HepG2 (cell line): Measurements from ENCODE around the gene TMEM120A. TPM values are rescaled to one million over a fixed set of nuclear protein-coding genes. Genes with fewer than 3 reads are reported as not detected.

Experiments
- ATAC-seq: fragments of 200-7000 bp; cut with Tn5 transposase; 3 replicates; pipeline ENCODE4 v1.9.1; 2020; ENCODE audit warnings: mild to moderate bottlenecking, moderate library complexity
- BruUV-seq: library from RNA; stranded (reverse); fragments of 400-500 nt; replicated peaks from 2 replicates; lab custom pipeline; 2021; lab: Mats Ljungman, UMichigan
- CTCF ChIA-PET: fragments of 300-600 bp; formaldehyde crosslinking; extraction: SDS; loops from one replicate; lab custom pipeline; 2021; ENCODE audit warnings: low total read pairs, inconsistent platforms, low intra/inter-chr PET ratio; lab: Yijun Ruan, JAX
- POLR2A ChIA-PET: fragments of 350-600 bp; sonication (Branson Sonifier 250); formaldehyde crosslinking; loops from one replicate; lab custom pipeline; 2020; ENCODE audit warnings: antibody characterized with exemption, inconsistent platforms; lab: Yijun Ruan, JAX
- DNase-seq: peaks from one replicate; pipeline ENCODE4 v3.0.0-alpha.2; 2015; ENCODE audit warnings: low spot score
- FAIRE-seq: peaks from 3 replicates; lab custom pipeline; 2011; peaks lifted over from hg19 to GRCh38; lab: Jason Lieb, UNC
- H2AFZ ChIP-seq: one replicate; pipeline ENCODE4 v1.6.1; 2011; ENCODE audit warnings: low read length, inconsistent platforms
- H3K27ac ChIP-seq: fragments of 300-600 bp; 3 replicates; pipeline ENCODE4 v1.8.0; 2011; ENCODE audit warnings: mixed run types, mild to moderate bottlenecking, mixed read lengths, low read length, inconsistent platforms; ENCODE audit not compliant: insufficient read depth; ENCODE audit errors: extremely low read length
- H3K27me3 ChIP-seq, 2 experiments: fragments of 200-600 bp in 1 of 2; 2 replicates in 1 of 2; 3 replicates in 1 of 2; pipeline versions ENCODE4 v1.6.0 to v1.8.0; 2011; ENCODE audit warnings: low read length in 2 of 2, mild to moderate bottlenecking in 2 of 2, moderate library complexity in 2 of 2, inconsistent platforms in 1 of 2; ENCODE audit not compliant: insufficient read depth in 2 of 2, control insufficient read depth in 1 of 2
- H3K36me3 ChIP-seq, 2 experiments: fragments of 200-600 bp in 1 of 2; replicated peaks in 1 of 2; 2 replicates in 1 of 2; 3 replicates in 1 of 2; pipeline versions ENCODE4 v1.5.1 to v1.8.0; 2011; ENCODE audit warnings: low read length in 2 of 2, inconsistent platforms in 1 of 2; ENCODE audit not compliant: insufficient read depth in 2 of 2, control insufficient read depth in 1 of 2
- H3K4me1 ChIP-seq: 2 replicates; pipeline ENCODE4 v1.5.1; 2012; ENCODE audit warnings: low read length, inconsistent platforms; ENCODE audit not compliant: insufficient read depth
- H3K4me2 ChIP-seq: 2 replicates; pipeline ENCODE4 v1.6.0; 2011; ENCODE audit warnings: low read depth, low read length, inconsistent platforms
- H3K4me3 ChIP-seq, 3 experiments: fragments of 200-600 bp in 1 of 3; sonication (generic), shearing (Covaris generic) in 1 of 3; replicated peaks in 1 of 3; 2 replicates each; pipeline ENCODE4 v1.5.1; 2011 to 2016; ENCODE audit warnings: low read length in 3 of 3, inconsistent platforms in 2 of 3, low read depth in 2 of 3, mild to moderate bottlenecking in 2 of 3, control low read depth in 1 of 3, mixed read lengths in 1 of 3; ENCODE audit not compliant: insufficient read depth in 1 of 3
- H3K79me2 ChIP-seq: one replicate; pipeline ENCODE4 v1.6.1; 2011; ENCODE audit warnings: low read length, inconsistent platforms; ENCODE audit not compliant: insufficient read depth
- H3K9ac ChIP-seq: 2 replicates; pipeline ENCODE4 v1.6.0; 2011; ENCODE audit warnings: mild to moderate bottlenecking, low read depth, low read length, inconsistent platforms; ENCODE audit not compliant: insufficient read depth
- H3K9me3 ChIP-seq: 2 replicates; pipeline ENCODE4 v1.5.1; 2012; ENCODE audit warnings: mild to moderate bottlenecking, low read length
- H4K20me1 ChIP-seq: 2 replicates; pipeline ENCODE4 v1.6.0; 2011; ENCODE audit warnings: inconsistent platforms, mild to moderate bottlenecking, low read length, moderate library complexity; ENCODE audit not compliant: insufficient read depth
- ISL2 ChIP-seq: sonication (generic); formaldehyde crosslinking; IDR thresholded peaks from 2 replicates; pipeline ENCODE4 v1.5.0; 2020; ENCODE audit warnings: missing genetic modification reagents
- PPARG ChIP-seq: conservative IDR thresholded peaks from 2 replicates; pipeline ENCODE4 v1.6.1; 2016; ENCODE audit warnings: missing biosample characterization, missing genetic modification reagents
- WGBS: methylation state at CpG from one replicate; pipeline ENCODE4 v1.1.6; 2017; ENCODE audit warnings: low lambda C conversion rate; 5-methylcytosine and 5-hydroxymethylcytosine counted together
- in situ Hi-C: cut with HindIII; loops from 2 replicates; pipeline ENCODE4 v1.10.0; 2017; ENCODE audit warnings: low pct_unique_long_range_greater_than_20kb; ENCODE audit not compliant: extremely low pct_ligation_motif_present
- intact Hi-C: fragments of 100-400 bp; cut with micrococcal nuclease; formaldehyde crosslinking; loops from one replicate; pipeline ENCODE4 v1.10.0; 2022; ENCODE audit not compliant: unreplicated experiment
- polyA plus RNA-seq, 8 experiments: library from polyadenylated mRNA; depleted of rRNA in 3 of 8; stranded (reverse) in 7 of 8; unstranded in 1 of 8; fragments of >200 nt; fragmentation: Illumina TruSeq in 4 of 8; extraction: Trizol in 4 of 8; gene quantifications; 2 replicates each; pipeline versions ENCODE4 v1.2.1 to v1.2.3, GENCODE V29; 2011 to 2016; ENCODE audit warnings: low read depth in 4 of 8, missing spikeins in 1 of 8, mixed read lengths in 1 of 8; ENCODE audit not compliant: insufficient read depth in 1 of 8
- total RNA-seq, 5 experiments: library from RNA; depleted of rRNA; stranded (reverse); fragments of >200 nt; fragmentation: Illumina TruSeq; extraction: Trizol; gene quantifications; 2 replicates each; pipeline ENCODE4 v1.2.3, GENCODE V29; 2016; ENCODE audit warnings: low read depth in 1 of 5
- TF ChIP-seq, protein P1 (sequence below): sonication (generic); formaldehyde crosslinking; IDR thresholded peaks from 2 replicates; pipeline ENCODE4 v1.4.0; 2020; ENCODE audit warnings: mild to moderate bottlenecking, missing genetic modification reagents
- TF ChIP-seq, protein P2 (sequence below): sonication (generic); formaldehyde crosslinking; IDR thresholded peaks from 2 replicates; pipeline ENCODE4 v1.8.0; 2022; ENCODE audit warnings: mild to moderate bottlenecking, missing genetic modification reagents, moderate library complexity
- TF ChIP-seq, protein P3 (sequence below): sonication (generic); formaldehyde crosslinking; IDR thresholded peaks from 2 replicates; pipeline ENCODE4 v1.8.0; 2022; ENCODE audit warnings: missing genetic modification reagents, mild to moderate bottlenecking, borderline replicate concordance
- TF ChIP-seq, protein P4 (sequence below): sonication (generic); formaldehyde crosslinking; IDR thresholded peaks from 2 replicates; pipeline ENCODE4 v1.4.0; 2020; ENCODE audit warnings: missing genetic modification reagents

The TMEM120A gene
- total and polyA plus RNA-seq, 2 of the 13 experiments (the other 11 are each of a cell fraction or from before 2014, with no cell fraction given), result 40.3 to 102 TPM

DNA sequence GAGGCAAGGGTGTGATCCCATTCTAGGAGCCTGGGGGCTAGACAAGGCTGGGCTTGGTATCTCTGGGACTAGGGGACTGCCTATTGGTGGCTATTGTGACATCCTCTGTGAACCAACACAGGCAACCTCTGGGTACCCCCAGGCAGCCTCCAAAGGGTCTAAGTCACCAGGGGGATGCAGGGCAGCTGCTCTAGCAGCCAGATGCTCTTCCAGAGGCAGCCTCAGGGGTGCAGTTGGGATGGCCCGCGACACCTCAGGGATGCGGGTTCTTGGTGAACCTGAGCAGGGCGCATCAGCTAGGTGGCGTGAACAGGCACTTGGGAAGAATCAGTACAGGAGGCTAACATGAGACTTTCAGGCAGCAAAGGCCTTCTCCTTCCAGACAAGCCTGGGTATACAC, 1.6 kb upstream of the TMEM120A start:
- intact Hi-C loops, result no loop called here
- in situ Hi-C loops, result no loop called here
- POLR2A ChIA-PET, result no interaction called here

DNA sequence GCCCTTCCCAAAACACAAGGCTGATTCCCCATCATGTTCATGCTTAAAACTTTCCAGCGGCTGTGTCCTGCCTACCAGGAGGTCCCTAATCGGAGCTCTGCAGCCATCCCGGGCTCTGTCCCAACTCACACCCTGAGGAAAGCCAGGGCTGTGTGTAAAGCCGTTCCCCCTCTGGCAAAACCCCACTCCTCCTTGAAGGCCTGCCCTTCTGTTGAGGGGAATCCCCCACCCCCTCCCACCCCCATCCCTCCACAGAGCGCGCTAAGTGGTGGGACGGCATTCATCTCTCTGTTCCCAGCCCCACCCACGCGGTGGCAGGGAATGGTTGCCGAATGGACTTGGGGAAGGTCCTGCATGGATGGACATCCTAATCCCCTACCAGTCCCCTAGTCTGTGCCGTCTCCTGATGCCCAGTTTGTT, 667 bp upstream of the TMEM120A start:
- Histone ChIP-seq H3K27ac (peak overlapping the region; percentile 97), H3K27me3 (no peaks in the 10 kb centered on the region), H2AFZ (no peak overlapping the region), H3K9me3 (no peaks in the 10 kb centered on the region), H3K9ac (peak overlapping the region; percentile 72), H3K4me1 (peaks cover 28% of the 10 kb centered on the region), H4K20me1 (no peaks in the 10 kb centered on the region), H3K36me3 (peaks cover 0 to 11% of the 10 kb centered on the region in 2 experiments; a peak in 2 of 5 replicates), H3K4me3 (peak overlapping the region; percentile 34 to 98 (median 53); a peak in 5 of 6 replicates), H3K4me2 (peak overlapping the region; percentile 84), H3K79me2 (peaks cover 2% of the 10 kb centered on the region)
- TSS peak; percentile 78 for BruUV-seq
- ChIA-PET POLR2A (interaction anchor here (0.8 to 2.9 kb wide), 6 partner anchors 12 to 88 kb away, joined by 3 to 26 read pairs (median 4); partner anchors contain the start of genes MDH2, POR and STYXL1), CTCF (no interaction called here)
- ATAC-seq (no peak; the same call in 2 of the 3 replicates), FAIRE-seq (no peak), DNase-seq (no peak)
- intact Hi-C loops, result no loop called here
- 63% methylated on average over 11 of the region's 11 CpGs for WGBS
- in situ Hi-C loops, result no loop called here
- TF ChIP-seq, protein P1, sequence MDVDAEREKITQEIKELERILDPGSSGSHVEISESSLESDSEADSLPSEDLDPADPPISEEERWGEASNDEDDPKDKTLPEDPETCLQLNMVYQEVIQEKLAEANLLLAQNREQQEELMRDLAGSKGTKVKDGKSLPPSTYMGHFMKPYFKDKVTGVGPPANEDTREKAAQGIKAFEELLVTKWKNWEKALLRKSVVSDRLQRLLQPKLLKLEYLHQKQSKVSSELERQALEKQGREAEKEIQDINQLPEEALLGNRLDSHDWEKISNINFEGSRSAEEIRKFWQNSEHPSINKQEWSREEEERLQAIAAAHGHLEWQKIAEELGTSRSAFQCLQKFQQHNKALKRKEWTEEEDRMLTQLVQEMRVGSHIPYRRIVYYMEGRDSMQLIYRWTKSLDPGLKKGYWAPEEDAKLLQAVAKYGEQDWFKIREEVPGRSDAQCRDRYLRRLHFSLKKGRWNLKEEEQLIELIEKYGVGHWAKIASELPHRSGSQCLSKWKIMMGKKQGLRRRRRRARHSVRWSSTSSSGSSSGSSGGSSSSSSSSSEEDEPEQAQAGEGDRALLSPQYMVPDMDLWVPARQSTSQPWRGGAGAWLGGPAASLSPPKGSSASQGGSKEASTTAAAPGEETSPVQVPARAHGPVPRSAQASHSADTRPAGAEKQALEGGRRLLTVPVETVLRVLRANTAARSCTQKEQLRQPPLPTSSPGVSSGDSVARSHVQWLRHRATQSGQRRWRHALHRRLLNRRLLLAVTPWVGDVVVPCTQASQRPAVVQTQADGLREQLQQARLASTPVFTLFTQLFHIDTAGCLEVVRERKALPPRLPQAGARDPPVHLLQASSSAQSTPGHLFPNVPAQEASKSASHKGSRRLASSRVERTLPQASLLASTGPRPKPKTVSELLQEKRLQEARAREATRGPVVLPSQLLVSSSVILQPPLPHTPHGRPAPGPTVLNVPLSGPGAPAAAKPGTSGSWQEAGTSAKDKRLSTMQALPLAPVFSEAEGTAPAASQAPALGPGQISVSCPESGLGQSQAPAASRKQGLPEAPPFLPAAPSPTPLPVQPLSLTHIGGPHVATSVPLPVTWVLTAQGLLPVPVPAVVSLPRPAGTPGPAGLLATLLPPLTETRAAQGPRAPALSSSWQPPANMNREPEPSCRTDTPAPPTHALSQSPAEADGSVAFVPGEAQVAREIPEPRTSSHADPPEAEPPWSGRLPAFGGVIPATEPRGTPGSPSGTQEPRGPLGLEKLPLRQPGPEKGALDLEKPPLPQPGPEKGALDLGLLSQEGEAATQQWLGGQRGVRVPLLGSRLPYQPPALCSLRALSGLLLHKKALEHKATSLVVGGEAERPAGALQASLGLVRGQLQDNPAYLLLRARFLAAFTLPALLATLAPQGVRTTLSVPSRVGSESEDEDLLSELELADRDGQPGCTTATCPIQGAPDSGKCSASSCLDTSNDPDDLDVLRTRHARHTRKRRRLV (CRISPR knock-in tag), result no peak
- TF ChIP-seq ISL2 (CRISPR knock-in tag), result no peak
- TF ChIP-seq, protein P2, sequence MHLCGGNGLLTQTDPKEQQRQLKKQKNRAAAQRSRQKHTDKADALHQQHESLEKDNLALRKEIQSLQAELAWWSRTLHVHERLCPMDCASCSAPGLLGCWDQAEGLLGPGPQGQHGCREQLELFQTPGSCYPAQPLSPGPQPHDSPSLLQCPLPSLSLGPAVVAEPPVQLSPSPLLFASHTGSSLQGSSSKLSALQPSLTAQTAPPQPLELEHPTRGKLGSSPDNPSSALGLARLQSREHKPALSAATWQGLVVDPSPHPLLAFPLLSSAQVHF, result no peak
- TF ChIP-seq, protein P3, sequence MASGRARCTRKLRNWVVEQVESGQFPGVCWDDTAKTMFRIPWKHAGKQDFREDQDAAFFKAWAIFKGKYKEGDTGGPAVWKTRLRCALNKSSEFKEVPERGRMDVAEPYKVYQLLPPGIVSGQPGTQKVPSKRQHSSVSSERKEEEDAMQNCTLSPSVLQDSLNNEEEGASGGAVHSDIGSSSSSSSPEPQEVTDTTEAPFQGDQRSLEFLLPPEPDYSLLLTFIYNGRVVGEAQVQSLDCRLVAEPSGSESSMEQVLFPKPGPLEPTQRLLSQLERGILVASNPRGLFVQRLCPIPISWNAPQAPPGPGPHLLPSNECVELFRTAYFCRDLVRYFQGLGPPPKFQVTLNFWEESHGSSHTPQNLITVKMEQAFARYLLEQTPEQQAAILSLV (CRISPR knock-in tag), result no peak

More for the DNA sequence above, 1.6 kb upstream of the TMEM120A start:
- Histone ChIP-seq H3K4me1 (peaks cover 25% of the 10 kb centered on the region), H3K27ac (no peak overlapping the region), H3K4me3 (no peak overlapping the region), H2AFZ (no peak overlapping the region), H3K36me3 (peaks cover 2 to 16% of the 10 kb centered on the region in 2 experiments; a peak in 4 of 5 replicates), H4K20me1 (no peaks in the 10 kb centered on the region), H3K27me3 (no peaks in the 10 kb centered on the region), H3K79me2 (peaks cover 2% of the 10 kb centered on the region), H3K9ac (no peak overlapping the region), H3K4me2 (no peak overlapping the region), H3K9me3 (no peaks in the 10 kb centered on the region)
- no TSS peak for BruUV-seq
- no peak for TF ChIP-seq PPARG (CRISPR knock-in tag)
- TF ChIP-seq, protein P4, sequence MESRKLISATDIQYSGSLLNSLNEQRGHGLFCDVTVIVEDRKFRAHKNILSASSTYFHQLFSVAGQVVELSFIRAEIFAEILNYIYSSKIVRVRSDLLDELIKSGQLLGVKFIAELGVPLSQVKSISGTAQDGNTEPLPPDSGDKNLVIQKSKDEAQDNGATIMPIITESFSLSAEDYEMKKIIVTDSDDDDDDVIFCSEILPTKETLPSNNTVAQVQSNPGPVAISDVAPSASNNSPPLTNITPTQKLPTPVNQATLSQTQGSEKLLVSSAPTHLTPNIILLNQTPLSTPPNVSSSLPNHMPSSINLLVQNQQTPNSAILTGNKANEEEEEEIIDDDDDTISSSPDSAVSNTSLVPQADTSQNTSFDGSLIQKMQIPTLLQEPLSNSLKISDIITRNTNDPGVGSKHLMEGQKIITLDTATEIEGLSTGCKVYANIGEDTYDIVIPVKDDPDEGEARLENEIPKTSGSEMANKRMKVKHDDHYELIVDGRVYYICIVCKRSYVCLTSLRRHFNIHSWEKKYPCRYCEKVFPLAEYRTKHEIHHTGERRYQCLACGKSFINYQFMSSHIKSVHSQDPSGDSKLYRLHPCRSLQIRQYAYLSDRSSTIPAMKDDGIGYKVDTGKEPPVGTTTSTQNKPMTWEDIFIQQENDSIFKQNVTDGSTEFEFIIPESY, result peak; percentile 97
- 100% methylated on average over 3 of the region's 5 CpGs for WGBS
- FAIRE-seq (no peak), ATAC-seq (no peak), DNase-seq (no peak)
- CTCF ChIA-PET, result no interaction called here
